ENCODE results near the gene ERC2. TPM values are rescaled to one million over a fixed set of nuclear protein-coding genes. Genes with fewer than 3 reads are reported as not detected.

The ERC2 gene
- total and polyA plus RNA-seq, 2 of the 8 experiments (the other 6 are each of a cell fraction or from before 2014, with no cell fraction given), result 16.4 to 22.8 TPM

DNA sequence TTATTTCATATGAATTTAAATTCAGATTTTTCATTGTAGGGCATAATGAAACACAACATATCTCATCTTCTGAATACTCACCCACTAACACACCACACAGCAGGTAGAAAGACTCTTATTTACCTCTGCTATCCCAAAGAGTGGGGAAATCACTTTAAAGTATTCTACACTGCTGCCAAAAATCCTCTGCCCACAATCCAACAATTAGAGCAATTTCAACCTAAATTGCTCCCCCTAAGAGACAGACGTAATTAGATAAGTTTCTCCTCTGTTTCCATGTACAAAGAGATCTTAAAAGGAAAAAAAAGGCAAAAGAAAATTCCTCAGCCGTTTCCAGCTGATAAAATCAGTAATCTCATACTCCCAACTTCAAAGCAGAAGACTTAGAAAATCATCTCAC is 331.8 kb downstream of the ERC2 start:
- Histone ChIP-seq H4K8ac (ENCODE audit: extremely low read depth, insufficient read depth, low read length) (no peak overlapping the region), H2AFZ (ENCODE audit: low read length) (no peak overlapping the region), H3K56ac (replicated peaks; ENCODE audit: insufficient read length, low read depth, low read length) (no peak overlapping the region), H4K5ac (ENCODE audit: insufficient read length, low read depth, low read length) (no peak overlapping the region), H3K9ac (replicated peaks in 1 of 4; ENCODE audit: extremely low read depth in 1 of 4, low read depth in 3 of 4, low read length in 3 of 4) (no peak overlapping the region), H3K4ac (replicated peaks; ENCODE audit: insufficient read length, low read depth, low read length) (no peak overlapping the region), H4K91ac (replicated peaks; ENCODE audit: insufficient read length, low read length) (no peak overlapping the region), H3K4me1 (replicated peaks in 1 of 4; ENCODE audit: control insufficient read depth in 3 of 4, insufficient read depth in 4 of 4, low read length in 3 of 4) (peaks cover 0 to 5% (median 4%) of the 10 kb centered on the region in 4 experiments; a peak in 2 of 7 replicates), H2BK5ac (ENCODE audit: low read depth, low read length) (no peak overlapping the region), H3K9me3 (ENCODE audit: insufficient read depth in 2 of 2, low read depth in 1 of 2, low read length in 1 of 2) (no peaks in the 10 kb centered on the region), H2BK120ac (replicated peaks; ENCODE audit: low read depth, low read length) (no peak overlapping the region), H2BK12ac (ENCODE audit: low read depth, low read length) (no peak overlapping the region), H3K79me2 (ENCODE audit: control insufficient read depth in 1 of 2, insufficient read depth in 2 of 2, low read length in 2 of 2) (no peaks in the 10 kb centered on the region), H2AK5ac (ENCODE audit: low read depth, low read length) (no peak overlapping the region), H3K27me3 (replicated peaks in 1 of 4; ENCODE audit: control insufficient read depth in 3 of 4, extremely low read depth in 1 of 4, insufficient read depth in 3 of 4, low read length in 3 of 4) (no peaks in the 10 kb centered on the region), H3K4me2 (ENCODE audit: insufficient read depth in 1 of 2, low read depth in 2 of 2, low read length in 2 of 2) (no peak overlapping the region), H3K14ac (ENCODE audit: insufficient read length) (no peak overlapping the region), H3K36me3 (ENCODE audit: control insufficient read depth in 2 of 4, insufficient read depth in 4 of 4, low read length in 3 of 4) (no peaks in the 10 kb centered on the region), H4K20me1 (replicated peaks in 1 of 2; ENCODE audit: control insufficient read depth in 1 of 2, insufficient read depth in 2 of 2, low read length in 2 of 2) (no peaks in the 10 kb centered on the region), H3K18ac (ENCODE audit: extremely low read depth, low read length) (no peak overlapping the region), H3K23me2 (ENCODE audit: low read depth, low read length) (no peaks in the 10 kb centered on the region), H2BK15ac (ENCODE audit: low read length) (no peak overlapping the region), H3K27ac (ENCODE audit: low read depth, low read length) (no peak overlapping the region), H3K79me1 (ENCODE audit: low read depth, low read length) (no peaks in the 10 kb centered on the region), H3K4me3 (ENCODE audit: extremely low read depth in 1 of 4, insufficient read depth in 2 of 4, low read depth in 3 of 4, low read length in 4 of 4) (no peak overlapping the region), H3K23ac (ENCODE audit: insufficient read length) (no peak overlapping the region), H2BK20ac (ENCODE audit: low read length) (no peak overlapping the region)
- no peak for DNase-seq (ENCODE audit: low read depth in 1 of 2, low spot score in 2 of 2)
- ChIA-PET POLR2A (ENCODE audit: partially characterized antibody) (no interaction called here), CTCF (ENCODE audit: partially characterized antibody) (interaction anchor here (0.6 to 1.3 kb wide), 5 partner anchors 8 to 124 kb away, joined by 3 to 4 read pairs (median 3); no protein-coding TSS in a partner anchor)
- WGBS, 2 experiments (ENCODE audit: extremely low coverage in 1 of 2, insufficient coverage in 1 of 2, insufficient read length in 1 of 2, insufficient replicate concordance in 2 of 2, low coverage in 1 of 2, low lambda C conversion rate in 2 of 2, missing lambda C conversion rate in 1 of 2), result 88% methylated on average over 2 of the region's 2 CpGs; no CpG with 5 or more reads in 1 of the 2 experiments
- no peak for FAIRE-seq
- TF ChIP-seq PHF8 (conservative IDR thresholded peaks at IDR 0.05; ENCODE audit: low read depth, low read length), result no peak
- TF ChIP-seq FOSL1 (IDR thresholded peaks at IDR 0.05; ENCODE audit: insufficient read depth, low read depth, low read length), result no peak
- TF ChIP-seq, protein P1, sequence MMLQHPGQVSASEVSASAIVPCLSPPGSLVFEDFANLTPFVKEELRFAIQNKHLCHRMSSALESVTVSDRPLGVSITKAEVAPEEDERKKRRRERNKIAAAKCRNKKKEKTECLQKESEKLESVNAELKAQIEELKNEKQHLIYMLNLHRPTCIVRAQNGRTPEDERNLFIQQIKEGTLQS (IDR thresholded peaks at IDR 0.05; ENCODE audit: insufficient read depth, low read depth, low read length), result no peak
- no peak for TF ChIP-seq RNF2 (IDR thresholded peaks at IDR 0.05; ENCODE audit: borderline replicate concordance, low read depth, low read length, missing control alignments, poor library complexity, severe bottlenecking)
- TF ChIP-seq GABPA (IDR thresholded peaks at IDR 0.05; ENCODE audit: borderline replicate concordance, insufficient read depth, low read length), result no peak
- TF ChIP-seq TBP (IDR thresholded peaks at IDR 0.05; ENCODE audit: low read depth, low read length), result no peak
- no peak for TF ChIP-seq ZNF274 (IDR thresholded peaks at IDR 0.05; ENCODE audit: borderline replicate concordance, extremely low read depth, low read length)
- no peak for TF ChIP-seq SRF (IDR thresholded peaks at IDR 0.05; ENCODE audit: low read depth, low read length)
- TF ChIP-seq, protein P2, sequence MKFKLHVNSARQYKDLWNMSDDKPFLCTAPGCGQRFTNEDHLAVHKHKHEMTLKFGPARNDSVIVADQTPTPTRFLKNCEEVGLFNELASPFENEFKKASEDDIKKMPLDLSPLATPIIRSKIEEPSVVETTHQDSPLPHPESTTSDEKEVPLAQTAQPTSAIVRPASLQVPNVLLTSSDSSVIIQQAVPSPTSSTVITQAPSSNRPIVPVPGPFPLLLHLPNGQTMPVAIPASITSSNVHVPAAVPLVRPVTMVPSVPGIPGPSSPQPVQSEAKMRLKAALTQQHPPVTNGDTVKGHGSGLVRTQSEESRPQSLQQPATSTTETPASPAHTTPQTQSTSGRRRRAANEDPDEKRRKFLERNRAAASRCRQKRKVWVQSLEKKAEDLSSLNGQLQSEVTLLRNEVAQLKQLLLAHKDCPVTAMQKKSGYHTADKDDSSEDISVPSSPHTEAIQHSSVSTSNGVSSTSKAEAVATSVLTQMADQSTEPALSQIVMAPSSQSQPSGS (IDR thresholded peaks at IDR 0.05; ENCODE audit: low read length), result no peak
- TF ChIP-seq JUN (IDR thresholded peaks at IDR 0.05; ENCODE audit: low read depth, low read length), result no peak
- no peak for TF ChIP-seq SUZ12 (IDR thresholded peaks at IDR 0.05; ENCODE audit: low read length)
- TF ChIP-seq MAFK (IDR thresholded peaks at IDR 0.05; ENCODE audit: low read depth, low read length), result no peak

All from H1 (cell line).